Transverse colon (tissue), 4 donors: ENCODE results near the gene FJX1. TPM values are rescaled to one million over a fixed set of nuclear protein-coding genes. Genes with fewer than 3 reads are reported as not detected.

Experiments used
- DNase-seq: peaks from one replicate; pipeline ENCODE4 v3.0.0-alpha.2; 2019
- H3K27ac ChIP-seq, 4 donors: fragments of 200-600 bp; sonication (generic); 2 replicates each; pipeline ENCODE4 v1.5.1; 2016 to 2018; ENCODE audit warnings: inconsistent platforms in 4 of 4
- H3K27me3 ChIP-seq: fragments of 200-600 bp; sonication (generic); 2 replicates; pipeline ENCODE4 v1.5.1; 2017; ENCODE audit warnings: inconsistent platforms
- H3K36me3 ChIP-seq, 4 donors: fragments of 200-600 bp; sonication (generic); 2 replicates each; pipeline ENCODE4 v1.5.1; 2017 to 2019; ENCODE audit warnings: inconsistent platforms in 4 of 4
- H3K4me1 ChIP-seq, 4 donors: fragments of 200-600 bp; sonication (generic); 2 replicates each; pipeline ENCODE4 v1.5.1; 2017 to 2020; ENCODE audit warnings: inconsistent platforms in 4 of 4
- H3K4me3 ChIP-seq, 4 donors: fragments of 200-600 bp; sonication (generic); 1 replicate in 1 of 4; 2 replicates in 3 of 4; pipeline versions ENCODE4 v1.5.1 to v1.6.1; 2017 to 2019; ENCODE audit warnings: inconsistent platforms in 4 of 4
- H3K9me3 ChIP-seq, 2 donors: fragments of 200-600 bp; sonication (generic); 2 replicates each; pipeline ENCODE4 v1.5.1; 2017 to 2019; ENCODE audit warnings: inconsistent platforms in 2 of 2
- CTCF ChIP-seq, 5 experiments: fragments of 200-600 bp in 3 of 5; fragments of 450-650 bp in 2 of 5; sonication (generic) in 3 of 5; IDR thresholded peaks; 1 replicate in 2 of 5; 2 replicates in 3 of 5; pipeline ENCODE4 v1.5.1; 2016 to 2017; ENCODE audit warnings: antibody characterized with exemption in 5 of 5, inconsistent platforms in 3 of 5, mild to moderate bottlenecking in 2 of 5, moderate library complexity in 1 of 5
- EP300 ChIP-seq: sonication (generic); formaldehyde crosslinking; IDR thresholded peaks from one replicate; pipeline ENCODE4 v1.6.1; 2017; ENCODE audit warnings: antibody characterized with exemption, low read depth
- POLR2A ChIP-seq: fragments of 450-650 bp; IDR thresholded peaks from one replicate; pipeline ENCODE4 v1.6.1; 2016; ENCODE audit warnings: antibody characterized with exemption, mild to moderate bottlenecking, moderate library complexity
- POLR2AphosphoS5 ChIP-seq, 3 donors: sonication (generic); formaldehyde crosslinking; IDR thresholded peaks; one replicate each; pipeline ENCODE4 v1.6.1; 2016; ENCODE audit warnings: antibody characterized with exemption in 3 of 3
- WGBS, 2 donors: methylation state at CpG; one replicate each; pipeline ENCODE4 v1.1.5; 2018; ENCODE audit warnings: low coverage in 1 of 2; 5-methylcytosine and 5-hydroxymethylcytosine counted together
- in situ Hi-C, 4 donors: fragments of 200-750 bp; cut with MboI; loops; one replicate each; pipeline versions ENCODE4 v1.15.0 to v1.15.1; 2017; ENCODE audit warnings: low sequenced_read_pairs in 3 of 4, low pct_ligation_motif_present in 1 of 4, low pct_unique_long_range_greater_than_20kb in 1 of 4
- intact Hi-C: fragments of 100-400 bp; cut with DNase I; formaldehyde crosslinking; loops from one replicate; pipeline ENCODE4 v1.15.1; 2023; ENCODE audit warnings: low total_unique reads
- total RNA-seq, 4 donors: library from RNA; depleted of rRNA; stranded (reverse); fragments of >200 nt; gene quantifications; one replicate each; pipeline ENCODE4 v1.1.0, GENCODE V29; 2016

FJX1 gene
- total RNA-seq, 4 donors from 2014 or later = 0.14 to 2.6 (median 0.64) TPM; not detected in 1

GRCh38 chr11:35654711-35655110, 36.5 kb downstream of the FJX1 start:
- intact Hi-C loops = no loop called here
- no peaks in the 10 kb centered on the region for H3K4me1 ChIP-seq
- 59 to 70% methylated on average over 3 to 6 of the region's 6 CpGs for WGBS, 2 donors

GRCh38 chr11:35655254-35655653, 37.0 kb downstream of the FJX1 start:
- in situ Hi-C loops = no loop called here
- H3K36me3 ChIP-seq = no peaks in the 10 kb centered on the region
- H3K27me3 ChIP-seq = peaks cover 34% of the 10 kb centered on the region
- H3K27ac ChIP-seq = no peak overlapping the region
- H3K9me3 ChIP-seq = no peaks in the 10 kb centered on the region
- 67 to 74% methylated on average over 1 of the region's 1 CpG for WGBS, 2 donors
- intact Hi-C loops = no loop called here
- H3K4me1 ChIP-seq = no peaks in the 10 kb centered on the region
- no peak overlapping the region for H3K4me3 ChIP-seq
- no peak for DNase-seq
- TF ChIP-seq POLR2AphosphoS5 (IDR thresholded peaks at IDR 0.05) (no peak), EP300 (no peak), POLR2A (no peak), CTCF (IDR thresholded peaks at IDR 0.05) (no peak)

More at GRCh38 chr11:35654711-35655110, 36.5 kb downstream of the FJX1 start:
- TF ChIP-seq EP300 (no peak), CTCF (IDR thresholded peaks at IDR 0.05) (no peak), POLR2AphosphoS5 (IDR thresholded peaks at IDR 0.05) (no peak)
- Histone ChIP-seq H3K27ac (no peak overlapping the region), H3K36me3 (no peaks in the 10 kb centered on the region), H3K4me3 (no peak overlapping the region), H3K27me3 (peaks cover 34% of the 10 kb centered on the region), H3K9me3 (no peaks in the 10 kb centered on the region)
- in situ Hi-C loops = no loop called here
- no peak for DNase-seq

- TF ChIP-seq POLR2A = no peak
- TF ChIP-seq POLR2AphosphoS5 (IDR thresholded peaks at IDR 0.05) = no peak
- H3K4me3 ChIP-seq = no peak overlapping the region
- in situ Hi-C loops = no loop called here
- no peaks in the 10 kb centered on the region for H3K36me3 ChIP-seq
- H3K9me3 ChIP-seq = no peaks in the 10 kb centered on the region
- 73% methylated on average over 4 of the region's 4 CpGs; no CpG with 5 or more reads in 1 of the 2 donors for WGBS, 2 donors
- no peaks in the 10 kb centered on the region for H3K4me1 ChIP-seq
- peaks cover 34% of the 10 kb centered on the region for H3K27me3 ChIP-seq
- intact Hi-C loops = no loop called here
- no peak for DNase-seq
- no peak overlapping the region for H3K27ac ChIP-seq
Measured at GRCh38 chr11:35655856-35656255, 37.6 kb downstream of the FJX1 start.

- in situ Hi-C loops = no loop called here
- TF ChIP-seq CTCF (IDR thresholded peaks at IDR 0.05) (no peak), POLR2AphosphoS5 (IDR thresholded peaks at IDR 0.05) (no peak), EP300 (no peak), POLR2A (no peak)
- no peak overlapping the region for H3K4me3 ChIP-seq
- WGBS, 2 donors = 38 to 66% methylated on average over 3 of the region's 3 CpGs
- intact Hi-C loops = no loop called here
- no peak for DNase-seq
- H3K27ac ChIP-seq = no peak overlapping the region
- H3K27me3 ChIP-seq = peaks cover 34% of the 10 kb centered on the region
- peaks cover 0 to 13% (median 10%) of the 10 kb centered on the region in 4 donors for H3K4me1 ChIP-seq
- H3K9me3 ChIP-seq = no peaks in the 10 kb centered on the region
- no peaks in the 10 kb centered on the region for H3K36me3 ChIP-seq
Measured at GRCh38 chr11:35658020-35658948, 40.0 kb downstream of the FJX1 start.
